ENCODE measurements around the gene CCNB2.

DNA sequence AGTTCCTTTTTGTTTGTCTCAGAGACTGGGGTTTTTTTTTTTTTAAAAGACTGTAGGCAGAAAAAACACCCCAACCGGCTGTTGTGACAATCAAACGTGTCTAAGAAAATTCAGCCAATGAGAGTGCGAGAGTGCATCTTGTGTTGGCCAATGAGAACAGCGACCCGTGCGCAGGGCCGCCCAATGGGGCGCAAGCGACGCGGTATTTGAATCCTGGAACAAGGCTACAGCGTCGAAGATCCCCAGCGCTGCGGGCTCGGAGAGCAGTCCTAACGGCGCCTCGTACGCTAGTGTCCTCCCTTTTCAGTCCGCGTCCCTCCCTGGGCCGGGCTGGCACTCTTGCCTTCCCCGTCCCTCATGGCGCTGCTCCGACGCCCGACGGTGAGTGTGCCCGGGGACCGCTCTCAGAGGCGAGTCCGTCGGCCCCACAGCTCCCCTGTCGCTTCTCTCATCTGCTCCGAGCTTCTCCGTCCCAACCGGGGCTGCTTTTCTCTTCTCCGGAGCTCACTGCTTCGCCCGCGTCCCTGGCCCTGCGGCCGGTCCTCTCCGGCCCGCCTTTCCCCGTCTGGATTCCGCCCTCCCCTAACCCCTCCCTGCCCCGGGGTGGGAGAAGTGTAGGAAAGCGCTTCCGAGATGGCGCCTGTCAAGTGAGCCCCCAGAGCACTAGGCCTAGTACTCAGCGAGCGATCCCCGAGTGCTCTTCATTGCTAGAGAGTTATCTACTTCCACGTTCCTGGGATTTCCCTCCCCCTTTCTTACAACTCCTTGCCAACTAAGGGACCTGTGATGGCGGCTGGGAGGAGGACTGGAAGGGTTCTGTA lies at the start of gene CCNB2:
- TF ChIP-seq SIN3A (IDR thresholded peaks at IDR 0.05; ENCODE audit: borderline replicate concordance, insufficient read depth, low read depth, low read length) (peak; percentile 100), CTCF (IDR thresholded peaks at IDR 0.05) (no peak), REST (IDR thresholded peaks at IDR 0.05; ENCODE audit: insufficient read depth in 1 of 2, low read depth in 2 of 2, low read length in 1 of 2) (no peak), POLR2AphosphoS5 (IDR thresholded peaks at IDR 0.05; ENCODE audit: low read depth, low read length) (peak; percentile 92), TCF7L2 (IDR thresholded peaks at IDR 0.05; ENCODE audit: low read depth, low read length) (no peak)
